H1 (cell line): ENCODE measurements around the gene RNASE3.

Experiments used
- CHD1 ChIP-seq: IDR thresholded peaks from 2 replicates; pipeline ENCODE4 v1.6.1; 2012; ENCODE audit warnings: low read depth, low read length, improper control_type of control experiment
- CHD2 ChIP-seq: IDR thresholded peaks from 2 replicates; pipeline ENCODE4 v1.6.1; 2012; ENCODE audit warnings: low read length, improper control_type of control experiment
- EP300 ChIP-seq, 2 experiments: IDR thresholded peaks; 1 replicate in 1 of 2; 2 replicates in 1 of 2; pipeline ENCODE4 v1.6.1; 2011 to 2012; ENCODE audit warnings: low read depth in 2 of 2, low read length in 2 of 2, mild to moderate bottlenecking in 2 of 2, borderline replicate concordance in 1 of 2, inconsistent platforms in 1 of 2, moderate library complexity in 1 of 2
- EZH2 ChIP-seq: fragments of 200-600 bp; sonication (generic); IDR thresholded peaks from 2 replicates; pipeline ENCODE4 v1.7.1; 2012; ENCODE audit warnings: low read depth, mild to moderate bottlenecking, moderate library complexity, low read length, inconsistent platforms; ENCODE audit not compliant: severe bottlenecking
- JUN ChIP-seq: IDR thresholded peaks from 2 replicates; pipeline ENCODE4 v1.6.1; 2011; ENCODE audit warnings: low read depth, mild to moderate bottlenecking, improper control_type of control experiment, low read length
- PHF8 ChIP-seq: fragments of 200-600 bp; sonication (generic); conservative IDR thresholded peaks from 2 replicates; pipeline ENCODE4 v1.7.1; 2012; ENCODE audit warnings: low read depth, mild to moderate bottlenecking, inconsistent platforms, low read length, moderate library complexity
- POLR2A ChIP-seq, 2 experiments: IDR thresholded peaks; 1 replicate in 1 of 2; 2 replicates in 1 of 2; pipeline ENCODE4 v1.6.1; 2011; ENCODE audit warnings: low read depth in 2 of 2, low read length in 2 of 2, mild to moderate bottlenecking in 2 of 2; ENCODE audit errors: control extremely low read depth in 1 of 2
- POLR2AphosphoS5 ChIP-seq: IDR thresholded peaks from 2 replicates; pipeline ENCODE4 v1.6.1; 2011; ENCODE audit warnings: low read depth, low read length
- RNF2 ChIP-seq: fragments of 200-900, 300-1000 bp; sonication (generic); IDR thresholded peaks from 2 replicates; pipeline ENCODE4 v1.7.1; 2016; ENCODE audit warnings: borderline replicate concordance, low read depth, mild to moderate bottlenecking, antibody characterized with exemption, low read length; ENCODE audit not compliant: poor library complexity, severe bottlenecking; ENCODE audit errors: missing control alignments
- SP1 ChIP-seq: IDR thresholded peaks from 2 replicates; pipeline ENCODE4 v1.6.1; 2011; ENCODE audit warnings: low read depth, low read length
- TCF12 ChIP-seq: IDR thresholded peaks from 2 replicates; pipeline ENCODE4 v1.6.1; 2011; ENCODE audit warnings: low read depth, mild to moderate bottlenecking, low read length
- TF ChIP-seq, protein P1 (sequence below), 3 experiments: IDR thresholded peaks; 1 replicate in 2 of 3; 2 replicates in 1 of 3; pipeline versions ENCODE4 v1.5.1 to v1.6.1; 2011; ENCODE audit warnings: low read length in 3 of 3, mild to moderate bottlenecking in 3 of 3, inconsistent platforms in 2 of 3, low read depth in 1 of 3, moderate library complexity in 1 of 3; ENCODE audit not compliant: insufficient read depth in 1 of 3; ENCODE audit errors: control extremely low read depth in 1 of 3
- TF ChIP-seq, protein P2 (sequence below): IDR thresholded peaks from 2 replicates; pipeline ENCODE4 v1.6.1; 2012; ENCODE audit warnings: inconsistent platforms

DNA sequence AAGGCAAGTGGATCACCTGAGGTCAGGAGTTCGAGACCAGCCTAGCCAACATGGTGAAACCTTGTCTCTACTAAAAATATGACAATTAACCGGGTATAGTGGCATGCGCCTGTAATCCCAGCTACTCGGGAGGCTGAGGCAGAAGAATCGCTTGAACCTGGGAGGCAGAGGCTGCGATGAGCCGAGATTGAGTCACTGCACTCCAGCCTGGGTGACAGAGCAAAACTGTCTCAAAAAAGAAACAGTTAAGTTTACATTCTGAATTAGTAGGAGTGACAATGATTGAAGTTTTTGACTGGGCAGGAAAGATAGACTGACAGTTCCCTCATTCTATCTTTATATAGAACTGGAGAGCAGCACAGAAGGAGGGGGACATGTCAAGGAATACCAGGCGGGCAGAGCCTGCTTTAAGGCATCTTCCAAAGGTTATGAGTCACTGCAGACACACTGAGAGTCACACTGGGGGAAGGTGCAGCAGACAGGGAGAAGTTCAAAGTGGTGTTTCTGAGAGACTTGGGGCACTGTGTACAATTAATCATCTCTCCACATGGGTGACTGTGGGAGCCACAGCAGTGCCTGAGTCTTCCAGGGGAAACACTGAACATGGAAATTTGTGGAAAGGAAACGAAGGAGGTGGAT lies 42.8 kb upstream of the RNASE3 start:
- TF ChIP-seq SP1 (no peak), EZH2 (no peak), CHD1 (no peak), POLR2A (IDR thresholded peaks at IDR 0.05; ENCODE audit: control extremely low read depth in 1 of 2, low read depth in 2 of 2, low read length in 2 of 2) (no peak), CHD2 (no peak), PHF8 (no peak), POLR2AphosphoS5 (no peak), TCF12 (no peak), EP300 (IDR thresholded peaks at IDR 0.05; ENCODE audit: borderline replicate concordance in 1 of 2, low read depth in 2 of 2, low read length in 2 of 2) (no peak), RNF2 (no peak), JUN (no peak)
- TF ChIP-seq, protein P1, sequence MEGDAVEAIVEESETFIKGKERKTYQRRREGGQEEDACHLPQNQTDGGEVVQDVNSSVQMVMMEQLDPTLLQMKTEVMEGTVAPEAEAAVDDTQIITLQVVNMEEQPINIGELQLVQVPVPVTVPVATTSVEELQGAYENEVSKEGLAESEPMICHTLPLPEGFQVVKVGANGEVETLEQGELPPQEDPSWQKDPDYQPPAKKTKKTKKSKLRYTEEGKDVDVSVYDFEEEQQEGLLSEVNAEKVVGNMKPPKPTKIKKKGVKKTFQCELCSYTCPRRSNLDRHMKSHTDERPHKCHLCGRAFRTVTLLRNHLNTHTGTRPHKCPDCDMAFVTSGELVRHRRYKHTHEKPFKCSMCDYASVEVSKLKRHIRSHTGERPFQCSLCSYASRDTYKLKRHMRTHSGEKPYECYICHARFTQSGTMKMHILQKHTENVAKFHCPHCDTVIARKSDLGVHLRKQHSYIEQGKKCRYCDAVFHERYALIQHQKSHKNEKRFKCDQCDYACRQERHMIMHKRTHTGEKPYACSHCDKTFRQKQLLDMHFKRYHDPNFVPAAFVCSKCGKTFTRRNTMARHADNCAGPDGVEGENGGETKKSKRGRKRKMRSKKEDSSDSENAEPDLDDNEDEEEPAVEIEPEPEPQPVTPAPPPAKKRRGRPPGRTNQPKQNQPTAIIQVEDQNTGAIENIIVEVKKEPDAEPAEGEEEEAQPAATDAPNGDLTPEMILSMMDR (IDR thresholded peaks at IDR 0.05; ENCODE audit: control extremely low read depth in 1 of 3, insufficient read depth in 1 of 3, low read depth in 1 of 3, low read length in 3 of 3) = no peak
- TF ChIP-seq, protein P2, sequence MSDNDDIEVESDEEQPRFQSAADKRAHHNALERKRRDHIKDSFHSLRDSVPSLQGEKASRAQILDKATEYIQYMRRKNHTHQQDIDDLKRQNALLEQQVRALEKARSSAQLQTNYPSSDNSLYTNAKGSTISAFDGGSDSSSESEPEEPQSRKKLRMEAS = no peak
